Midbrain (tissue), 1 donor: ENCODE measurements around the gene MAMDC4.
"Not testable (repeated sequence)": the region's sequence is repeated elsewhere in the genome, so short reads cannot be mapped to it uniquely, and the experiment has no call there.

Source experiments
- DNase-seq: peaks from one replicate; lab custom pipeline; 2025; lab: John Stamatoyannopoulos, UW

MAMDC4 gene

DNA sequence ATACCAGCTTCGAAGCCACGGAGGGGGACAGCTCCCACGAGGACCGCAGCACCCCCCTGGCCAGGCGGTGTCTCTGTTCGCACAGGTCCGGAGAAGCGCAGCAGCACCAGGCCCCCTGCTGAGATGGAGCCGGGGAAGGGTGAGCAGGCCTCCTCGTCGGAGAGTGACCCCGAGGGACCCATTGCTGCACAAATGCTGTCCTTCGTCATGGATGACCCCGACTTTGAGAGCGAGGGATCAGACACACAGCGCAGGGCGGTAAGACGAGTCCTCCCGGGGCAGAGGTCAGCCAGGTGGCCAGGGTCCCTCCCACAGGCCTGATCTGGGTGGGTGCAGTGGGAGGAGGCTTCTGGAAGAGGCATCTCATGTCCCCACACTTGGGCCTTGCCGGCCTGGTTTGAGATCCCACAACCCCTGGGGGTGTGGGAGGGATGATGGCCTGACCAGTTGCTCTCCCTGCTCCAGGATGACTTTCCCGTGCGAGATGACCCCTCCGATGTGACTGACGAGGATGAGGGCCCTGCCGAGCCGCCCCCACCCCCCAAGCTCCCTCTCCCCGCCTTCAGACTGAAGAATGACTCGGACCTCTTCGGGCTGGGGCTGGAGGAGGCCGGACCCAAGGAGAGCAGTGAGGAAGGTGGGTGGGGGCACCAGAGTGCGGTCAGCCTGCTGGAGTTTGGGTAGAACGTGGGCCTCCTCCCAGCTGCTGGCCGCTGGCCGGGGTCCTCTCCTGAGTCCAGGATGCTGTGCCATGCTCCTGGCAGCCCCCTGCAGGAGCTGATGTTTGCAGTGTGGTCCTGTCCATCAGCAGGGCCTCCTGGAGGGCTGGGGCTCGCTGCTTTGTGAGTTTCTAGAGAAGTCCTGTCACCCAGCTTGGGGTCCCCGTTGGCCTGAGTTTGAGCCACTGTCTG is 12.7 kb upstream of the MAMDC4 start:
- DNase-seq, result no peak

DNA sequence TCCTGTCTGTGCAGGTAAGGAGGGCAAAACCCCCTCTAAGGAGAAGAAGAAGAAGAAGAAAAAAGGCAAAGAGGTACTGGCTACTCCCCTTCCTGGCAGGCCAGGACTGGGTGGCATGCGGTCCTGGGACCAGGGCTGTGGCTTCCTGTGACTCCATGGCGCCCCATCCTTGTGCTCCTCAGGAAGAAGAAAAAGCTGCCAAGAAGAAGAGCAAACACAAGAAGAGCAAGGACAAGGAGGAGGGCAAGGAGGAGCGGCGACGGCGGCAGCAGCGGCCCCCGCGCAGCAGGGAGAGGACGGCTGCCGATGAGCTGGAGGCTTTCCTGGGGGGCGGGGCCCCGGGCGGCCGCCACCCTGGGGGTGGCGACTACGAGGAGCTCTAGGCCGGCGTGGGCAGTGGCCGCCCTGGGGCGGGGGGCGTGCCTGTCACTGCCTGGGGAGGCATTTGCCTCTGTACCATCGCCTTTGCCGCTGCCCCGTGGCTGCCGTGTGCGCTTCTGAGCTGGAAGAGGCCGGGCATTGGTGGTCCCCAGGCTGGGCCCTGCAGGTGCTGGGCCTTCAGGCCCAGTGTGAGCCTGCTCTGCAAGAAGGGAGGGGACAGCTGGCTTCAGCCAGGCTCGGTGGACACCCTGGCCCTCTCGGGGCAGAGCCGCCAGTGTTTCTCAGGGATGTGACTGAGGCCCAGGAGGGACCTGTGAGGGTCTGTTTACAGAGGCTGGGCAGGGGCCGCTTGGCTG is 11.8 kb upstream of the MAMDC4 start:
- DNase-seq, result no peak

DNA sequence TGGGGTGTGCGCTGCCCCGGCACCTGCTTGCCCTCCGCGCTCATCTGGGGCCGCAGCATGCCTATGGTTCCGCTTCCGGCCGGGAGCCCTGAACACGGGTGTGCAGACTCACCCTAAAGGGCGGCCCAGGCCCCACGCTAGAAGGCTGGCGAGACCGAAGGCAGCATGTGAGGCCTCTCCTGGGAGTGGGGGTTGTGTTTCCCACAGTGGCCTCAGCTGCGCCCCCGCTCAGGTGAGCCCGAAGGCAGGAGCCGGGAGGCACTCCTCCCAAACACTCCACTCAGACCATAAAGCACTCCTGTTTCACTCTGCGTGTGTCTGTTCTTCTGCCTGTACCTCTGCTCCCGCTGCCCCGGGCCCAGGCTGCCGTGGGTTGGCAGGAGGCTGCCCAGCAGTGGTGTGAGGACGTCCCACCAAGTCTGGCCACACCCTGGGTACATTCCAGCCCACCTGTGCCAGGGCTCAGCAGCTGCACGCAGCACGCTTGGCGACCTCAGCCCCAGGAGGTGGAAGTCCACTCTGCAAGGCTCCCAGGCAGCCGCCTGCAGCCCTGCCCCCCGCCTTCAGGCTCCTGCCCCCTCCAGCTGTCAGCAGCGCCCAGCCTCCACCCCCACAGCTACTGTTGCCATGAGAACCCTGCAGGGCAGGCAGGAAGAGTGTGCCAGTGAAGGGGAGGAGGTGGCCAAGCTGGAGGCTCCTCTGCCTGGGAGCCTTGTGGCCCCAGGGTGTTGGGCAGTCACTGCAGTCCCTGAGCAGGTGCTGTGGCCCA is 11.1 kb upstream of the MAMDC4 start:
- DNase-seq, result peak; percentile 79

DNA sequence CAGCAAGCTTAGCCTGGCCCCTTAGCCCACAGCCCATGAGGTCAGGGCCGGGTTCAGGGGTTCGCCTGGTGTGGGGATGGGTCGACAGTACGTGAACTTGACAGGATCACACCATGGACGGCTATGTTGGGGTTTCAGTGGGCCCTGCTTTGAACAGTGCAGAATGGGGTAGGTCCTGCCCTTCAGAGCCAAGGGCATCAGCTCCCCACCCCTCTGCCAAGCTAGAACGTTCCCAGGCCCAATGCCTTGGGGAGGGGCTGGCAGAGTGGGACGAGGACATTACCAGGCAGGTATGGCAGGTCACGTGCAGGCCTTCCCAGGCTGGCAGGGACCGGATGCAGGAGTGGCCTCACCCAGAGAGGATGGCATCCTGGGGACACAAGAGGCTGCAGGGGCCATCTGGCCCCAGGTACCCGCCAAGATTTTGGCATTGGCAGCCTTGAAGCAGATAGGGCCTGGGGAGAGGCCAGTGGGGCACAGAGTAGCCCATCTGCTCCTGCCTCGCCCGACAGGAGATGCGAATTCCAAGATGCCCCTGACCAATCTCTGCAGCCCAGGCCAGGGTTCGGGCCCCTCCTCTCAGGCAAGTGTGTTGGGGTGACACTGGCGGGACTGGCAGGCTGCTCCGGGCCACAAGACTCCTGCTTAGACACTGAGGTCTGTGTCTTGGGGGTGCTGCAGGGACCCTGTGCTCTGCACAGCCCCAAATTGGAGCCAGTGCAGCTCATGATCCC is 10.3 kb upstream of the MAMDC4 start:
- not testable (repeated sequence) for DNase-seq

DNA sequence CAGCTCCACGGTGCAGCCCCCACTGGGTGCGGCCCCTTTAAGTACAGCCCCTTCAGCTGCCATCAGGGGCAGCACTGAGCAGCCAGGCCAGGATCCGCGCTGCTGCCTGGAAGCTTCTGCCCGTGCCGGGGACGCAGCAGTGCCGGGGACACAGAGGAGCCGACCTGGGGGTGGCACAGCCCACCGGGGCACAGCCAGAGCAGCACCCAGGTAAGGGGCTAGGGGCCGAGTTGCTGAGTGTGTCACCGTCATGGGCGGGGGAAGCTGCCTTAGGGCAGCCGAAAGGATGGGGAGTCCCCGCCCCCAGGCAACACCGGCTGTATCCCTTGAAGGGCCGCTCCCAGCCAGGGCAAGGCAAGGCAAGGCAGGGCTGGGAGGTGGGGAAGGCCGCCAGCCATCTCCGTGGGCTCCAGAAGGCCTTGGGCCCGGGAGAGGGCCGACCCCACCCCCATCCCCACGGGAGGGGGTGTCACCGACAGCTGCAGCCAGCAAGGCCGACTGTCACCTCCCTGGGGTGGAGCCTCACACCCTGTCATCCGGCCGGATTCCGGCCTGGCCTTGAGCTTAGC is 9.7 kb upstream of the MAMDC4 start, which contains the start of gene AJM1:
Gene AJM1, plus strand, starts transcription at position 99 of the 569 bp plus-strand sequence. CDS start 1,937 bp downstream, outside the sequence.
- peak; percentile 60 for DNase-seq

DNA sequence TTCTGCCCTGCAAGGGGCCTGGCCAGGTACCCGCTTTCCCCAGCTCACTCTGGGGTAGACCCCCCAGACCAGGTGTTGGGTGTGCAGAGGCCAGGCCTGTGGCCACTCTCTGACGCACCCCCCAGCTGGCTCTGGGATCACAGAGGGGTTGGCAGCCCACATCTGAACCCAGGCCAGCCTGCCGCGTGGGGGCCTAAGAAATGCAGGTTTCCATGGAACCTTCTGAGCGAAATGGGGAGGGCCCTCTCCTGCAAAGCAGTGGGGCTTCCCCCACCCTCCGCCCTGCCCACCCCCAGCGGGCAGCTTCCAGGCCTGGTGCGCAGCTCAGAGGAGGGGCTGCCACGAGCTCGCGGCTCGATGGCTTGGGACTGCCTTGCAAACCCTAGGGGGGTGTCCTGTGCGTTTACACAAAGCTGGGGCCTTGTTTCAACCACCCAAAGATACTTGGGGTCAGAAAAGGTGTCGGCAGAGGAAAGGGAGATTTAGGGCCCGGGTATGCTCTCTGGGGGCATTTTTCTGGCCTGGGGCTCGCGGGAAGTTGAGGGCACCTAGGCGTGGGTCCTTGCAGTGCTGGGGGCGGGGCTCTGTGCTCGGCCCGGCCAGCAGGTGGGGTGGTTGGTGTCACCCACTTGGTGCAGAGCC is 8.9 kb upstream of the MAMDC4 start:
- DNase-seq, result peak; percentile 35

DNA sequence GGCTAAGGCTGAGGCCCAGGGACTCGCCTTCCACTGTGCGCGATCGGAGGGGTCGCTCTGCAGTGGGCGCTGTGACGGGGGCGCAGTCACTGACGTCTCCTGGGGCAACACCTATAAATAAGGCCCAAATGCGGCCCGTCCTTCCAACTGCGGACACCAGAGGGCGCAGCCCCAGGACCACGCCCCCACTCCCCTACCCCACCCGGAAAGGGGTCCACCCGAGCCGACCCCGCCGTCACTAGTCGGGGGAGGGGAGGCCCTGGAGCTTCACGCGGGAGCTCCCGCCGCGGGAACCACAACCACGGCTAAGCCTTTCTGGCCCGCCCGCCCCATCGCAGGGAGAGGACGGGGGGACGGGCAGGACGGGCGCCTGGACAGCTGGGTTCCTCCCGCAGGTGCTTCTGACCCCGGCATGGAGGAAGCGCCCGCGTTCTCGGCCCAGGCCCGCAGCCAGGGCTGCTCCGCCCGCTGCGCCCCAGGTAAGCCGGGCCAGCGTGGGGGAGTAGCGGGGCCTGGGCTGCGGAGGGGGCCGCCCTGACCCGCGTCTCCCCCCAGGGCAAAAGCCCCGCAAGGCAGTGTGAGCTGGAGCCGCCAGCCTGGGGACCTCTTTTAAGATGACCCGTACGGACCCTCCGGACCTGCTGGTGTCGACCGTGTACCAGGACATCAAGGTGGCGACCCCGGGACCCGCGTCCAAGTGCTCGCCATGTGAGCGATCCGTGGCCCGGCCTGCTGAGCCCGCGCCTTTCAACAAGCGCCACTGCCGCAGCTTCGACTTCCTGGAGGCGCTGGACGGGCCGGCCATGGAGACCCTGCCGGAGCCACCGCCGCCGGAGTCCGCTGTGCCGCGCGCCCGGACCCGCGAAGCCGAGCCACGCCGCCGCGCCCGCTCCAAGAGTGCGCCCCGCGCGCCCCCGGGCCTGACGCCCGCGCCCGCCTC is 8.1 kb upstream of the MAMDC4 start:
- DNase-seq, result peak; percentile 22

DNA sequence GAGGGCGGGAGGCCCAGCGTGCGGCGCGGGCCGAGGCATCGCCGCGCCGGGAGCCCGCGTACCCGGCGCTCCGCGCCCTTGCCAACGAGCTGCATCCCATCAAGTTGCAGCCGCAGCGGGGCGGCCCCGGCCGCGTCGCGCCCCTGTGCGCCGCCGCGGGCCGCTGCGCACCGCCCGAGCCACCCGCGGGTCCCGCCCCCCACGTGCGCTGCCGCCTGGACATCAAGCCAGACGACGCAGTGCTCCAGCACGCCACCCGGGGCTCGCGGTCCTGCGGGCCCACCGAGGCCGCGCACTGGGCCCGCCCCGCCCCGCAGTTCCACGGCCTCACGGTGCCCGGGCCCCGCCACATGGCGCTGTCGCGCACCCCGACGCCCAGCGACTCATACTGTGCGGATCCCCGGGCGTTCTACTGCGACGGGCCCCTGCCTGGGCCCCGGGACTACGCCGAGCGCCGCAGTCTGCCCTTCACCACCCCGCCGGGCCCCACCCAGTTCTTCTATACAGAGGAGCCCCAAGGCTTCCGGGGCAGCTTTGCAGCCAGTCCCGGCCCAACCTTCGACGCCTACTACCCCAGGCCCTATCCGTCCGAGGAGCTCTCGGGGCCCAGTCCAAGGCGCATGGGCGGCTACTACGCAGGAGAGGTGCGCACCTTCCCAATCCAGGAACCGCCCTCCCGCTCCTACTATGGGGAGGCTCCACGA is 7.2 kb upstream of the MAMDC4 start:
- no peak for DNase-seq

DNA sequence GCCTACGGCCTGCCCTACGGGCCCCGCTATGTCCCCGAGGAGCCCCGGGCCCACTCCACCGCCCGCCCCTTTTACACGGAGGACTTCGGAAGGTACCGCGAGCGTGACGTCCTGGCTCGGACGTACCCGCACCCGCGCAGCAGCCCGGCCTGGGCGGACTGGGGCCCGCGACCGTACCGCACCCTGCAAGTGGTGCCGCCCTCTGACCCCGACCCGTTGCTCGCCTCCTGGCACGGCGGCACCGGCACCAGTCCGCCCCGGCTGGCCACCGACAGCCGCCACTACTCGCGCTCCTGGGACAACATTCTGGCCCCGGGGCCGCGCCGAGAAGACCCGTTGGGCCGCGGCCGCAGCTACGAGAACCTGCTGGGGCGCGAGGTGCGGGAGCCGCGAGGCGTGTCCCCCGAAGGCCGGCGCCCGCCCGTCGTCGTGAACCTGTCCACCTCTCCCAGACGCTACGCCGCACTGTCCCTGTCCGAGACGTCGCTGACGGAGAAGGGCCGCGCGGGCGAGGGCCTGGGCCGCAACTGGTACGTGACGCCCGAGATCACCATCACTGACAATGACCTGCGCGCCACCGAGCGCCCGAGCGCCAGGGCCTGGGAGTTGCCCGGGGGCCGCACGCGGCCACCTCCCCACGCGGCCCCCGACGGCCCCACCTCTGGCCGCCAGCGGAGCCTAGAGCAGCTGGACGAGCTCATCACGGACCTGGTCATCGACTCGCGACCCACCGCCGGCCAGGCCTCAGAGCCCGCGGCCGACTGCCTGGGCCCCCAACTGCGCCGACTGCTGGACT is 6.5 kb upstream of the MAMDC4 start:
- no peak for DNase-seq

DNA sequence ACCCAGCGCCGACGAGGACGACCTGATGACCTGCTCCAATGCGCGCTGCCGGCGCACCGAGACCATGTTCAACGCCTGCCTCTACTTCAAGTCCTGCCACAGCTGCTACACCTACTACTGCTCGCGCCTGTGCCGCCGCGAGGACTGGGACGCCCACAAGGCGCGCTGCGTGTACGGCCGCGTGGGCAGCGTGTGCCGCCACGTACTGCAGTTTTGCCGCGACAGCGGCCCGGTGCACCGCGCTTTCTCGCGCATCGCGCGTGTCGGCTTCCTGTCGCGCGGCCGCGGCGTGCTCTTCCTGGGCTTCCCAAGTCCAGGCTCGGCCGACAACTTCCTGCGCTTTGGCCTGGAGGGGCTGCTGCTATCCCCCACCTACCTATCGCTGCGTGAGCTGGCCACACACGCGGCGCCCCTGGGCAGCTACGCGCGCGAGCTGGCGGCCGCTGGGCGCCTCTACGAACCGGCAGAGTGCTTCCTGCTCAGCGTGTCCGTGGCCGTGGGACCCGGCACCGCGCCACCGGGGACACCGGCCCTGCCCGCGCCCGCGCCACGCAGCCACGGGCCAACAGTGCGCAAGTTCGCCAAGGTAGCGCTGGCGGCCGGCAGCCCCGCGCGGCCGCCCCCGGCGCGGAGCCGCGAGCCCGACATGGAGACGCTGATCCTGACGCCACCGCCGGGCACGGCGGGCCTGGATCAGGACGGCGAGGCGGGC is 5.6 kb upstream of the MAMDC4 start:
- no peak for DNase-seq

DNA sequence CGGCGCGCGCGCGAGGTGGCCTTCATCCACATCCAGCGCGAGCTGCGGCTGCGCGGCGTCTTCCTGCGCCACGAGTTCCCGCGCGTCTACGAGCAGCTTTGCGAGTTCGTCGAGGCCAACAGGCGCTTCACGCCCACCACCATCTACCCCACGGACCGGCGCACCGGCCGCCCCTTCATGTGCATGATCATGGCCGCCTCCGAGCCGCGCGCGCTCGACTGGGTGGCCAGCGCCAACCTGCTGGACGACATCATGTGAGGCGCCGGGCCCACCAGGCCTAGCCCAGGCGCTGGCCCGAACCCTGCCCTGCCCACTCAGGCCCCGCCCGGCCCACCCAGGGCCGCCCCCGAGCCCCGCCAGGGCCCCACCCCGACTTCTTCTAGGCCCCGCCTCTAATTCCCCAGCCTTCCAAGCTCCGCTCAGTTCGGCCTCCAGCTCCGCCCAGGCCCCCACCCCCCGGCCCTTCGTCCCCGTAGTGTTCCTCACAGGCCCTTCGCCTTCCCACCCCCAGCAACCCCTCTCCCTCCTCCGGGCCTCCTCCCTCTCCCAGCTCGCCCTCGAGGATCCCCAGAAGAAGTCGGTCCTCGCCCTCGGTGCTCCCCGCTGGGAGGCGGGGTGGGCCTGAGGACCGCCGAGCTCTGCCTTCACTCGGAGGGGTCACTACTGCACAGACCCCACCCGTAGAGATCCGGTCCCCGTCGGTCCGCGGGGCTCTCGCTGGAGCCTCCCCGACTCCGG is 4.9 kb upstream of the MAMDC4 start:
- no peak for DNase-seq

DNA sequence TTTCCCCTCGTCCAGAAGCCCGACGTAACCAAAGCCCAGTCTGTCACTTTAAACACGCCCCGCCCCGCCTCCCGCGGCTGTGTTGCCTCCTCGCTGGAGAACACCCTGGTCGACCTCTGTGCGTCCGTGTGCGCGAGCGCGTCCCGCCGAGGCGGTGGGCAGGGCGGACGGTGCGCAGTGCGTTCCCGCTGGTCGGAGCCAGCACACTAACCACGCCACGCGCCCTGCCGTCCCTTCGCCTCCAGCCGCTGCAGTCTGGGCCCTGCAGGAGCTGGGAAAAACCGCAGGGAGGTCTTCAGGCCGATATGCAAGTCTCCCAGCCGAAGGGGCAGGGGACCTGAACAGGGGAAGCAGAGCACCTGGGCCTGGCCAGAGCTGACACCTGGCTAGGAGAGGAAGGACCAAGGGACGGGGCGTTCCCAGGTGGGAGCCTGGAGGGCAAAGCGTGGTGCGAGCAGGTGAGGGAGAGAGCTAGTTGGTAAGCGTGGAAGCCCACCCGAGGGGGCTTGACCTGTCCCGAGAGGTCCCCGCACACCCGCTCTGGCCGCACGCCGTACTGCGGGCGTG is 4.2 kb upstream of the MAMDC4 start:
- no peak for DNase-seq

DNA sequence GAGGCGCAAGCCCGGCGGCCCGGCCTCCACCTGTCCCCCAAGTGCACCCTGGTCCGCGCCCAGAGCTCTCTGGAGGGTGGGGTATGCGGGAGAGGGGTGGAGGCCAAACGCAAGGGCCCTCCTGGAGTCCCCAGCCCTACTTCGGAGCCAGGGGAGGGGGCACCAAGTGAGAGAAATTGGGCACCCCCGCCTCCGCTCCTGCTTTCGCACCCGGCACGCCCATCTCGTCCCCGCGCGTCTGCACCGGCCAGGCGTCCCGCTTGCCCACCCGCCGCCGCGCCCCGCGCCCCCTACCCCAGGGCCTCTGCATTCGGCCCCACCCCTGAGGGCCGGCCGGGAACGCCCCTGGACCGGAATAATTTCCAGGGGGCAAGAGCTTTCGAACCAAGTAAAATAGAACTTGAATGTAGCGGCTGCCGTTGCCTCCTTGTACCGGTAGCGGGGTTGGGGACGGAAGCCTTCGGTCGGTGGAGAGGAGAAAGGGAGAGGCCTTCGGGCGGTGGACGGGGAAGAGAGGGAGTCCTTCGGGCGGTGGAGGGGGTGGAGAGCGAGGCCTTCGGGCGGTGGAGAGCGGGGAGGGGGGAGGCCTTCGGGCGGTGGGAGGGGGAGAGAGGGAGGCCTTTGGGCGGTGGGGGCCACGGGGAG is 3.6 kb upstream of the MAMDC4 start:
- no peak for DNase-seq

DNA sequence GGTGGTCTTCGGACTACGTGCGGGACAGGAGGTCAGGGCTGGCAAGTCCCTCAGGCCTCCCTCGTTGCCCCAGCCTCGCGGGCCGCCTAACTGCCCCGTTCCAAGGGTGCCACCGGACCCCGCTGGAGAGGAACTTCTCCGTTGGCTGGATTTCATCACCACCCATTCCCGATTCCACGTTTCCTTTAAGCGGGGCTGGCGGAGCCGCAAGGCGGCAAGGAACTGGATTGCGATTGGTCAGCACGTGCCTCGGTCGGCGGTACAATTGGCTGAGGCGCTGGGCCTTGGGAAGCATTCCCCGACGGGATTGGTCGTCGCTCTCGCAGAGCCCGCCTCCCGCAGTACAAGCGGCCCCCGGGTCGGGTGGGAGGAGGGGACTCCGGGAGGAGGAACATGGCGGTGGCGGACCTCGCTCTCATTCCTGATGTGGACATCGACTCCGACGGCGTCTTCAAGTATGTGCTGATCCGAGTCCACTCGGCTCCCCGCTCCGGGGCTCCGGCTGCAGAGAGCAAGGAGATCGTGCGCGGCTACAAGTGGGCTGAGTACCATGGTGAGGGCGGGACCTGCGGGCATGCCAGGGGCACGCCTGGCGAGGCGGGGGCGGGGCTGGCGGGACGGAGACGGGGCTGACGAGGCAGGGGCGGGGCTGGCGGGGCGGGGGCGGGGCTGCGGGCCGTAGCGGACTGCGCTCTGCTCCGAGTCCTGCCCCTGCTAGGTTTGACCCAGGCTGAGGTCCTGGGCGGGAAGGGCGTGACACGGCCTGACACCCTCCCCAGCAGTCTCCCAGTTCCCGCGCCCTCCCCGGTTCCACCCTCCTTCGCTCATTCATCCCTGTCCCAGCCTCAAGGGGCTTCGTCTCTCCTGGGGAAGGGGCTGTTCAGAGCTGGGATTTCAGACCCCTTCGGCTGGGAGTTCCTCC is 2.8 kb upstream of the MAMDC4 start, which contains the start of gene PHPT1:
Gene PHPT1, plus strand, starts transcription at position 372 of the 922 bp plus-strand sequence. Its CDS starts 22 bp downstream, at position 394.
- DNase-seq, result peak; percentile 99
